Endothelial cell of umbilical vein (primary cell): ENCODE data around the gene ATP1A3. TPM values are rescaled to one million over a fixed set of nuclear protein-coding genes. Genes with fewer than 3 reads are reported as not detected.
"Not testable (repeated sequence)": the region's sequence is repeated elsewhere in the genome, so short reads cannot be mapped to it uniquely, and the experiment has no call there.

Experiments
- BruUV-seq: library from RNA; stranded (reverse); fragments of 400-500 nt; replicated peaks from 2 replicates; lab custom pipeline; 2021; lab: Mats Ljungman, UMichigan
- CTCF ChIA-PET: fragments of 300-600, 350-600 bp; sonication (Branson Sonifier 250); formaldehyde crosslinking; loops from one replicate; lab custom pipeline; 2021; ENCODE audit warnings: antibody characterized with exemption, inconsistent platforms; lab: Charles Lee
- POLR2A ChIA-PET: fragments of 300-600, 350-600 bp; sonication (Branson Sonifier 250); formaldehyde crosslinking; loops from one replicate; lab custom pipeline; 2021; ENCODE audit warnings: antibody characterized with exemption, inconsistent platforms; lab: Charles Lee
- DNase-seq: peaks from one replicate; pipeline ENCODE4 v3.0.0-alpha.2; 2011; ENCODE audit warnings: low read depth, low spot score
- FAIRE-seq: peaks from 2 replicates; lab custom pipeline; 2011; peaks lifted over from hg19 to GRCh38; lab: Jason Lieb, UNC
- H2AFZ ChIP-seq: 2 replicates; pipeline ENCODE4 v1.6.0; 2012; ENCODE audit warnings: low read depth, low read length, control low read depth, inconsistent platforms
- H3K27ac ChIP-seq: 2 replicates; pipeline ENCODE4 v1.5.1; 2011; ENCODE audit warnings: low read depth, mild to moderate bottlenecking, control low read depth, low read length, moderate library complexity; ENCODE audit not compliant: insufficient read depth
- H3K27me3 ChIP-seq, 2 experiments: 2 replicates each; pipeline versions ENCODE4 v1.6.0 to v1.6.1; 2011; ENCODE audit warnings: low read length in 2 of 2, mixed read lengths in 1 of 2; ENCODE audit not compliant: control insufficient read depth in 2 of 2, insufficient read depth in 2 of 2
- H3K36me3 ChIP-seq, 2 experiments: 2 replicates in 1 of 2; 3 replicates in 1 of 2; pipeline ENCODE4 v1.5.1; 2011; ENCODE audit warnings: low read length in 2 of 2, mild to moderate bottlenecking in 1 of 2, moderate library complexity in 1 of 2; ENCODE audit not compliant: control insufficient read depth in 2 of 2, insufficient read depth in 2 of 2; ENCODE audit errors: extremely low read depth in 1 of 2
- H3K4me1 ChIP-seq: 3 replicates; pipeline ENCODE4 v1.5.1; 2011; ENCODE audit warnings: mild to moderate bottlenecking, low read length; ENCODE audit not compliant: control insufficient read depth, insufficient read depth; ENCODE audit errors: extremely low read depth
- H3K4me2 ChIP-seq: 2 replicates; pipeline ENCODE4 v1.6.1; 2011; ENCODE audit warnings: low read length, control low read depth, mixed read lengths; ENCODE audit not compliant: insufficient read depth
- H3K4me3 ChIP-seq, 3 experiments: fragments of 200-600 bp in 1 of 3; sonication (generic), shearing (Covaris generic) in 1 of 3; replicated peaks in 1 of 3; 2 replicates each; pipeline ENCODE4 v1.5.1; 2011 to 2016; ENCODE audit warnings: control low read depth in 3 of 3, low read length in 3 of 3, mild to moderate bottlenecking in 2 of 3, inconsistent platforms in 1 of 3, low read depth in 1 of 3, moderate library complexity in 1 of 3; ENCODE audit not compliant: insufficient read depth in 1 of 3
- H3K79me2 ChIP-seq: 2 replicates; pipeline ENCODE4 v1.6.0; 2012; ENCODE audit warnings: low read length, inconsistent platforms; ENCODE audit not compliant: control insufficient read depth, insufficient read depth
- H3K9ac ChIP-seq: replicated peaks from 2 replicates; pipeline ENCODE3; 2011; ENCODE audit warnings: low read length, control low read depth; ENCODE audit not compliant: insufficient read depth; ENCODE audit errors: extremely low read depth
- H3K9me1 ChIP-seq: replicated peaks from 3 replicates; pipeline ENCODE4 v1.6.0; 2011; ENCODE audit warnings: mild to moderate bottlenecking, low read length; ENCODE audit not compliant: control insufficient read depth, insufficient read depth; ENCODE audit errors: extremely low read depth
- H3K9me3 ChIP-seq: replicated peaks from 2 replicates; pipeline ENCODE4 v1.5.1; 2012; ENCODE audit warnings: low read length, inconsistent platforms; ENCODE audit not compliant: control insufficient read depth, insufficient read depth
- H4K20me1 ChIP-seq: replicated peaks from 2 replicates; pipeline ENCODE3; 2011; ENCODE audit warnings: mild to moderate bottlenecking, low read length; ENCODE audit not compliant: control insufficient read depth, insufficient read depth; ENCODE audit errors: extremely low read depth
- CTCF ChIP-seq, 2 donors: IDR thresholded peaks; 1 replicate in 1 of 2; 2 replicates in 1 of 2; pipeline ENCODE4 v1.5.1; 2011; ENCODE audit warnings: low read length in 2 of 2, mild to moderate bottlenecking in 2 of 2, moderate library complexity in 2 of 2, control low read depth in 1 of 2, inconsistent platforms in 1 of 2, low read depth in 1 of 2; ENCODE audit not compliant: insufficient read depth in 1 of 2; ENCODE audit errors: extremely low read depth in 1 of 2
- EZH2 ChIP-seq: IDR thresholded peaks from 2 replicates; pipeline ENCODE4 v1.6.1; 2012; ENCODE audit warnings: borderline replicate concordance, low read depth, mild to moderate bottlenecking, moderate library complexity, low read length, inconsistent platforms; ENCODE audit not compliant: severe bottlenecking
- FOS ChIP-seq: IDR thresholded peaks from 2 replicates; pipeline ENCODE4 v1.6.1; 2011; ENCODE audit warnings: mild to moderate bottlenecking, low read length, moderate library complexity, borderline replicate concordance; ENCODE audit not compliant: insufficient read depth
- GATA2 ChIP-seq: IDR thresholded peaks from 2 replicates; pipeline ENCODE4 v1.7.0; 2011; ENCODE audit warnings: low read depth, mild to moderate bottlenecking, moderate library complexity, mixed read lengths, low read length; ENCODE audit not compliant: insufficient read length, insufficient read depth
- JUN ChIP-seq: IDR thresholded peaks from 2 replicates; pipeline ENCODE4 v1.6.1; 2011; ENCODE audit warnings: borderline replicate concordance, low read depth; ENCODE audit not compliant: insufficient read length, insufficient read depth
- MAX ChIP-seq: IDR thresholded peaks from 2 replicates; pipeline ENCODE4 v1.6.1; 2011; ENCODE audit not compliant: insufficient read depth, insufficient read length
- MYC ChIP-seq: IDR thresholded peaks from one replicate; pipeline ENCODE4 v1.6.1; 2011; ENCODE audit warnings: mild to moderate bottlenecking, low read depth, low read length
- POLR2A ChIP-seq: IDR thresholded peaks from 2 replicates; pipeline ENCODE4 v1.6.1; 2012; ENCODE audit warnings: low read depth, mild to moderate bottlenecking, control low read depth, low read length
- POLR2AphosphoS5 ChIP-seq: IDR thresholded peaks from 2 replicates; pipeline ENCODE4 v1.6.1; 2012; ENCODE audit warnings: low read depth, mild to moderate bottlenecking, control low read depth, low read length, moderate library complexity; ENCODE audit not compliant: insufficient read depth
- dilution Hi-C: fragments of 300-500 bp; cut with MboI; formaldehyde crosslinking; loops from one replicate; pipeline ENCODE4 v1.15.0; 2019; ENCODE audit warnings: low sequenced_read_pairs; ENCODE audit not compliant: extremely low pct_ligation_motif_present
- intact Hi-C: fragments of 100-400 bp; cut with micrococcal nuclease; formaldehyde crosslinking; loops from one replicate; pipeline ENCODE4 v1.10.0; 2022
- polyA plus RNA-seq, 4 experiments: library from polyadenylated mRNA; depleted of rRNA in 3 of 4; stranded (reverse) in 3 of 4; unstranded in 1 of 4; fragments of >200 nt; gene quantifications; 2 replicates each; pipeline versions ENCODE4 v1.2.1 to v1.2.3, GENCODE V29; 2011 to 2012; ENCODE audit warnings: missing spikeins in 1 of 4
- total RNA-seq: library from RNA; stranded (reverse); gene quantifications from 2 replicates; pipeline ENCODE4 v1.2.3, GENCODE V29; 2021

The ATP1A3 gene
- total and polyA plus RNA-seq, 2 donors (not counting 3 experiments of a cell fraction or from before 2014, with no cell fraction given): 0.40 TPM; not detected in 1

- POLR2A ChIA-PET: no interaction called here
- no peaks in the 10 kb centered on the region for H3K27me3 ChIP-seq
- dilution Hi-C loops: no loop called here
- TF ChIP-seq POLR2AphosphoS5 (no peak), CTCF (IDR thresholded peaks at IDR 0.05; ENCODE audit: extremely low read depth in 1 of 2, insufficient read depth in 1 of 2, low read depth in 1 of 2, low read length in 2 of 2) (no peak), MYC (no peak), POLR2A (no peak), EZH2 (no peak), GATA2 (no peak), JUN (no peak), MAX (no peak), FOS (no peak)
- no peaks in the 10 kb centered on the region for H3K36me3 ChIP-seq
- no peak overlapping the region for H3K4me2 ChIP-seq
- H3K79me2 ChIP-seq: no peaks in the 10 kb centered on the region
- no peak overlapping the region for H2AFZ ChIP-seq
- FAIRE-seq (no peak), DNase-seq (no peak)
- H3K9me1 ChIP-seq: no peaks in the 10 kb centered on the region
- no peak overlapping the region for H3K27ac ChIP-seq
- H4K20me1 ChIP-seq: no peaks in the 10 kb centered on the region
- intact Hi-C loops: no loop called here
- H3K4me1 ChIP-seq: no peaks in the 10 kb centered on the region
- no peak overlapping the region for H3K4me3 ChIP-seq
- no peak overlapping the region for H3K9ac ChIP-seq
- H3K9me3 ChIP-seq: no peaks in the 10 kb centered on the region
- CTCF ChIA-PET: interaction anchor here (0.9 to 2.6 kb wide), 2 partner anchors 14 to 18 kb away, joined by 3 to 10 read pairs; no protein-coding TSS in a partner anchor
- BruUV-seq: no TSS peak
Observed at GRCh38 chr19:42017040-42017439, 23.0 kb upstream of the ATP1A3 start.

GRCh38 chr19:42012747-42013146, 18.7 kb upstream of the ATP1A3 start:
- intact Hi-C loops, H3K4me3 ChIP-seq, dilution Hi-C loops, H4K20me1 ChIP-seq, H3K9me1 ChIP-seq, H2AFZ ChIP-seq, POLR2A ChIA-PET, DNase-seq, FAIRE-seq, H3K27me3 ChIP-seq, BruUV-seq, H3K9me3 ChIP-seq, H3K27ac ChIP-seq, H3K4me2 ChIP-seq, H3K79me2 ChIP-seq, H3K9ac ChIP-seq, H3K36me3 ChIP-seq, H3K4me1 ChIP-seq: not testable (repeated sequence)
- CTCF ChIA-PET: interaction anchor here (1.2 kb wide), 1 partner anchor 22 kb away, joined by 3 read pairs; no protein-coding TSS in a partner anchor
